HEK293 (cell line): ENCODE measurements around the gene IDUA.

Experiments
- CTCF ChIA-PET: fragments of 350-600 bp; formaldehyde crosslinking; extraction: SDS; loops from one replicate; lab custom pipeline; 2021; ENCODE audit warnings: antibody characterized with exemption; lab: Yijun Ruan, JAX
- POLR2A ChIA-PET: fragments of 300-600 bp; formaldehyde crosslinking; extraction: SDS; loops from one replicate; lab custom pipeline; 2020; ENCODE audit warnings: antibody characterized with exemption, inconsistent platforms; lab: Yijun Ruan, JAX
- H3K27ac ChIP-seq: fragments of 200-500 bp; sonication (Bioruptor generic); 2 replicates; pipeline ENCODE4 v1.5.1; 2014; ENCODE audit warnings: low read depth, low read length, control low read depth, inconsistent platforms; ENCODE audit errors: extremely low read depth
- H3K36me3 ChIP-seq, 2 experiments: fragments of 200-500 bp in 1 of 2; sonication (Bioruptor generic) in 1 of 2; 1 replicate in 1 of 2; 2 replicates in 1 of 2; pipeline ENCODE4 v1.5.1; 2014 to 2017; ENCODE audit warnings: inconsistent platforms in 2 of 2, low read length in 2 of 2; ENCODE audit not compliant: control insufficient read depth in 2 of 2, insufficient read depth in 1 of 2
- H3K4me1 ChIP-seq: fragments of 200-500 bp; sonication (Bioruptor generic); 2 replicates; pipeline ENCODE4 v1.5.1; 2014; ENCODE audit warnings: mild to moderate bottlenecking, low read length, inconsistent platforms; ENCODE audit not compliant: control insufficient read depth, insufficient read depth
- H3K4me3 ChIP-seq: 2 replicates; pipeline ENCODE4 v1.5.1; 2011; ENCODE audit warnings: low read depth, mild to moderate bottlenecking, control low read depth, low read length, moderate library complexity
- H3K9me3 ChIP-seq: fragments of 200-500 bp; sonication (Bioruptor generic); 2 replicates; pipeline ENCODE4 v1.5.1; 2014; ENCODE audit warnings: low read depth, low read length, inconsistent platforms; ENCODE audit not compliant: control insufficient read depth, insufficient read depth
- EGR2 ChIP-seq: fragments of 450-650 bp; formaldehyde crosslinking; IDR thresholded peaks from 2 replicates; pipeline ENCODE4 v1.5.1; 2016; ENCODE audit warnings: low read depth, missing biosample characterization, missing genetic modification characterization
- KLF9 ChIP-seq: fragments of 450-650 bp; formaldehyde crosslinking; IDR thresholded peaks from 2 replicates; pipeline ENCODE4 v1.5.1; 2016; ENCODE audit warnings: missing biosample characterization, missing genetic modification characterization, low read depth
- MYNN ChIP-seq: fragments of 450-650 bp; formaldehyde crosslinking; IDR thresholded peaks from 2 replicates; pipeline ENCODE4 v1.5.1; 2016; ENCODE audit warnings: missing biosample characterization, missing genetic modification characterization, borderline replicate concordance
- OVOL3 ChIP-seq: fragments of 450-650 bp; formaldehyde crosslinking; IDR thresholded peaks from 2 replicates; pipeline ENCODE4 v1.5.1; 2016; ENCODE audit warnings: missing biosample characterization, missing genetic modification characterization
- ZBTB10 ChIP-seq: fragments of 450-650 bp; formaldehyde crosslinking; IDR thresholded peaks from 2 replicates; pipeline ENCODE4 v1.5.1; 2016; ENCODE audit warnings: missing biosample characterization, missing genetic modification characterization
- ZBTB44 ChIP-seq: fragments of 450-650 bp; IDR thresholded peaks from 2 replicates; pipeline ENCODE4 v1.5.1; 2018; ENCODE audit warnings: missing biosample characterization, mild to moderate bottlenecking, missing genetic modification characterization
- ZEB2 ChIP-seq: fragments of 450-650 bp; formaldehyde crosslinking; IDR thresholded peaks from 2 replicates; pipeline ENCODE4 v1.5.1; 2016; ENCODE audit warnings: missing biosample characterization, missing genetic modification characterization
- ZFHX2 ChIP-seq: fragments of 450-650 bp; formaldehyde crosslinking; conservative IDR thresholded peaks from 2 replicates; pipeline ENCODE4 v1.5.1; 2016; ENCODE audit warnings: missing biosample characterization, missing genetic modification characterization
- ZFP37 ChIP-seq: fragments of 450-650 bp; formaldehyde crosslinking; IDR thresholded peaks from 2 replicates; pipeline ENCODE4 v1.5.1; 2016; ENCODE audit warnings: missing biosample characterization, missing genetic modification characterization
- ZNF10 ChIP-seq: fragments of 450-650 bp; formaldehyde crosslinking; IDR thresholded peaks from 2 replicates; pipeline ENCODE4 v1.5.1; 2017; ENCODE audit warnings: missing biosample characterization, missing genetic modification characterization
- ZNF221 ChIP-seq: fragments of 450-650 bp; formaldehyde crosslinking; IDR thresholded peaks from 2 replicates; pipeline ENCODE4 v1.5.1; 2017; ENCODE audit warnings: missing biosample characterization, missing genetic modification characterization, borderline replicate concordance
- ZNF274 ChIP-seq, 2 experiments: fragments of 200-500 bp in 1 of 2; fragments of 450-650 bp in 1 of 2; sonication (Bioruptor generic) in 1 of 2; formaldehyde crosslinking in 1 of 2; IDR thresholded peaks; 2 replicates each; pipeline versions ENCODE4 v1.5.1 to v1.6.1; 2014 to 2016; ENCODE audit warnings: borderline replicate concordance in 1 of 2, inconsistent platforms in 1 of 2, low read length in 1 of 2, missing biosample characterization in 1 of 2, missing genetic modification characterization in 1 of 2
- ZNF362 ChIP-seq: fragments of 450-650 bp; formaldehyde crosslinking; IDR thresholded peaks from 2 replicates; pipeline ENCODE4 v1.5.1; 2016; ENCODE audit warnings: missing biosample characterization, missing genetic modification characterization
- ZNF366 ChIP-seq: fragments of 450-650 bp; formaldehyde crosslinking; conservative IDR thresholded peaks from 2 replicates; pipeline ENCODE4 v1.5.1; 2016; ENCODE audit warnings: missing biosample characterization, missing genetic modification characterization
- ZNF394 ChIP-seq: fragments of 450-650 bp; formaldehyde crosslinking; IDR thresholded peaks from 2 replicates; pipeline ENCODE4 v1.5.1; 2016; ENCODE audit warnings: missing biosample characterization, missing genetic modification characterization, mild to moderate bottlenecking, moderate library complexity, borderline replicate concordance
- ZNF423 ChIP-seq: fragments of 450-650 bp; formaldehyde crosslinking; IDR thresholded peaks from 2 replicates; pipeline ENCODE4 v1.5.1; 2016; ENCODE audit warnings: missing biosample characterization, missing genetic modification characterization
- ZNF501 ChIP-seq: fragments of 450-650 bp; formaldehyde crosslinking; IDR thresholded peaks from 2 replicates; pipeline ENCODE4 v1.5.1; 2016; ENCODE audit warnings: missing biosample characterization, missing genetic modification characterization
- ZNF514 ChIP-seq: fragments of 450-650 bp; formaldehyde crosslinking; IDR thresholded peaks from 2 replicates; pipeline ENCODE4 v1.5.1; 2016; ENCODE audit warnings: missing biosample characterization, missing genetic modification characterization
- ZNF544 ChIP-seq: fragments of 450-650 bp; formaldehyde crosslinking; IDR thresholded peaks from 2 replicates; pipeline ENCODE4 v1.5.0; 2017; ENCODE audit warnings: missing biosample characterization, missing genetic modification characterization
- ZNF654 ChIP-seq: fragments of 450-650 bp; formaldehyde crosslinking; IDR thresholded peaks from 2 replicates; pipeline ENCODE4 v1.5.1; 2016; ENCODE audit warnings: low read depth, missing biosample characterization, missing genetic modification characterization
- ZNF777 ChIP-seq: fragments of 450-650 bp; formaldehyde crosslinking; IDR thresholded peaks from 2 replicates; pipeline ENCODE4 v1.5.1; 2017; ENCODE audit warnings: missing biosample characterization, missing genetic modification characterization, borderline replicate concordance
- ZSCAN18 ChIP-seq: fragments of 450-650 bp; formaldehyde crosslinking; IDR thresholded peaks from 2 replicates; pipeline ENCODE4 v1.5.1; 2016; ENCODE audit warnings: missing biosample characterization, missing genetic modification characterization
- ZSCAN30 ChIP-seq: fragments of 450-650 bp; IDR thresholded peaks from 2 replicates; pipeline ENCODE4 v1.5.1; 2018; ENCODE audit warnings: missing biosample characterization, mild to moderate bottlenecking, missing genetic modification characterization, moderate library complexity
- ZXDB ChIP-seq: fragments of 450-650 bp; formaldehyde crosslinking; IDR thresholded peaks from 2 replicates; pipeline ENCODE4 v1.5.1; 2016; ENCODE audit warnings: missing biosample characterization, missing genetic modification characterization

The IDUA gene

GRCh38 chr4:955161-955921, 31.5 kb upstream of the IDUA start:
- peaks cover 0 to 34% of the 10 kb centered on the region in 2 experiments; a peak in 1 of 3 replicates for H3K36me3 ChIP-seq

GRCh38 chr4:955931-956381, 30.9 kb upstream of the IDUA start:
- POLR2A ChIA-PET, result no interaction called here
- H3K9me3 ChIP-seq, result no peaks in the 10 kb centered on the region
- TF ChIP-seq ZXDB (tag by site-specific recombination) (no peak), ZEB2 (no peak), ZNF544 (tag by site-specific recombination) (no peak), ZNF514 (tag by site-specific recombination) (no peak), ZBTB10 (tag by site-specific recombination) (no peak), ZBTB44 (tag by site-specific recombination) (no peak), ZNF777 (no peak), ZNF10 (tag by site-specific recombination) (no peak), ZNF221 (tag by site-specific recombination) (no peak), ZFP37 (tag by site-specific recombination) (no peak), MYNN (tag by site-specific recombination) (no peak), OVOL3 (tag by site-specific recombination) (no peak), ZNF501 (tag by site-specific recombination) (no peak), ZSCAN30 (no peak), ZNF394 (tag by site-specific recombination) (no peak)
- TF ChIP-seq, all 188 proteins: peak for 0
- Histone ChIP-seq H3K4me3 (no peak overlapping the region), H3K4me1 (no peaks in the 10 kb centered on the region), H3K36me3 (peaks cover 0 to 40% of the 10 kb centered on the region in 2 experiments; a peak in 1 of 3 replicates), H3K27ac (no peak overlapping the region)
- CTCF ChIA-PET, result no interaction called here

More at GRCh38 chr4:955161-955921, 31.5 kb upstream of the IDUA start:
- Histone ChIP-seq H3K9me3 (no peaks in the 10 kb centered on the region), H3K4me1 (no peaks in the 10 kb centered on the region), H3K4me3 (no peak overlapping the region), H3K27ac (no peak overlapping the region)
- TF ChIP-seq ZNF654 (tag by site-specific recombination), result no peak
- no peak for TF ChIP-seq ZNF366 (tag by site-specific recombination)
- TF ChIP-seq ZFHX2, result peak; percentile 28; the same call in 1 of the 2 replicates
- TF ChIP-seq ZSCAN18 (tag by site-specific recombination), result no peak
- TF ChIP-seq EGR2, result 0 out of 2 replicates have a peak, but pooled peaks have one; percentile 14
- TF ChIP-seq KLF9 (tag by site-specific recombination), result no peak
- TF ChIP-seq ZNF274 (IDR thresholded peaks at IDR 0.05; ENCODE audit: low read length), result no peak
- no peak for TF ChIP-seq ZNF274 (tag by site-specific recombination; IDR thresholded peaks at IDR 0.05; ENCODE audit: borderline replicate concordance)
- TF ChIP-seq ZNF362 (tag by site-specific recombination), result no peak
- TF ChIP-seq ZNF423 (tag by site-specific recombination), result no peak
- CTCF ChIA-PET, result no interaction called here
- POLR2A ChIA-PET, result no interaction called here
